OCI-LY7 (cell line): ENCODE results near the gene UBTD2. TPM values are rescaled to one million over a fixed set of nuclear protein-coding genes. Genes with fewer than 3 reads are reported as not detected.

Experiments used
- BruUV-seq: library from RNA; stranded (reverse); fragments of 400-500 nt; replicated peaks from 2 replicates; lab custom pipeline; 2021; lab: Mats Ljungman, UMichigan
- CTCF ChIA-PET: fragments of 300-600 bp; sonication (Branson Sonifier 250); formaldehyde crosslinking; loops from one replicate; lab custom pipeline; 2022; ENCODE audit warnings: antibody characterized with exemption; ENCODE audit not compliant: unreplicated experiment; lab: Charles Lee
- POLR2A ChIA-PET: fragments of 300-600 bp; sonication (Branson Sonifier 250); formaldehyde crosslinking; loops from one replicate; lab custom pipeline; 2022; ENCODE audit warnings: antibody characterized with exemption; lab: Charles Lee
- DNase-seq: peaks from one replicate; pipeline ENCODE4 v3.0.0-alpha.2; 2015; ENCODE audit warnings: low spot score
- H2AFZ ChIP-seq: fragments of 200-600 bp; sonication (generic), shearing (Covaris generic); 2 replicates; pipeline ENCODE4 v1.6.1; 2014; ENCODE audit warnings: mild to moderate bottlenecking, antibody characterized with exemption, low read length, moderate library complexity
- H3K27ac ChIP-seq: fragments of 200-600 bp; sonication (generic); 2 replicates; pipeline ENCODE4 v1.5.1; 2014; ENCODE audit warnings: mixed run types, low read depth, mild to moderate bottlenecking, moderate library complexity, low read length, inconsistent platforms; ENCODE audit not compliant: poor library complexity, severe bottlenecking
- H3K36me3 ChIP-seq: fragments of 200-600 bp; sonication (generic); 2 replicates; pipeline ENCODE4 v1.6.1; 2014; ENCODE audit warnings: mild to moderate bottlenecking, antibody characterized with exemption, low read length, moderate library complexity, mixed read lengths; ENCODE audit not compliant: insufficient read depth
- H3K4me1 ChIP-seq: fragments of 200-600 bp; sonication (generic); 2 replicates; pipeline ENCODE4 v1.5.1; 2014; ENCODE audit warnings: mild to moderate bottlenecking, low read length; ENCODE audit not compliant: insufficient read depth, poor library complexity, severe bottlenecking
- H3K4me2 ChIP-seq: fragments of 200-600 bp; sonication (generic); 2 replicates; pipeline ENCODE4 v1.6.1; 2014; ENCODE audit warnings: mild to moderate bottlenecking, low read length
- H3K4me3 ChIP-seq: fragments of 200-600 bp; sonication (generic); 2 replicates; pipeline ENCODE4 v1.5.1; 2014; ENCODE audit warnings: mild to moderate bottlenecking, low read depth, low read length; ENCODE audit not compliant: poor library complexity, severe bottlenecking
- H3K79me2 ChIP-seq: fragments of 200-600 bp; sonication (generic); 2 replicates; pipeline ENCODE4 v1.6.1; 2016; ENCODE audit warnings: low read depth, mild to moderate bottlenecking, low read length, moderate library complexity, mixed read lengths; ENCODE audit not compliant: insufficient read depth
- H3K9me2 ChIP-seq: fragments of 200-600 bp; sonication (generic); 2 replicates; pipeline ENCODE4 v1.6.1; 2016; ENCODE audit warnings: mild to moderate bottlenecking, low read length, mixed read lengths; ENCODE audit not compliant: insufficient read depth
- H3K9me3 ChIP-seq: fragments of 200-600 bp; sonication (generic); 2 replicates; pipeline ENCODE4 v1.6.1; 2014; ENCODE audit warnings: mild to moderate bottlenecking, mixed run types, low read length, mixed read lengths
- H4K20me1 ChIP-seq: fragments of 200-600 bp; sonication (generic); 2 replicates; pipeline ENCODE4 v1.6.1; 2014; ENCODE audit warnings: mild to moderate bottlenecking, antibody characterized with exemption, low read length, moderate library complexity, mixed read lengths; ENCODE audit not compliant: insufficient read depth
- CTCF ChIP-seq: fragments of 200-600 bp; sonication (generic); conservative IDR thresholded peaks from 2 replicates; pipeline ENCODE4 v1.5.1; 2014; ENCODE audit warnings: mild to moderate bottlenecking, antibody characterized with exemption, low read length, moderate library complexity, mixed read lengths
- EZH2phosphoT487 ChIP-seq: fragments of 200-600 bp; sonication (generic); IDR thresholded peaks from 2 replicates; pipeline ENCODE4 v1.6.1; 2018; ENCODE audit warnings: low read depth, borderline replicate concordance, mild to moderate bottlenecking, mixed run types, antibody characterized with exemption, low read length, moderate library complexity, mixed read lengths
- intact Hi-C: fragments of 100-400 bp; cut with micrococcal nuclease; formaldehyde crosslinking; loops from one replicate; pipeline ENCODE4 v1.10.0; 2022; ENCODE audit not compliant: unreplicated experiment
- total RNA-seq, 2 experiments: library from RNA; depleted of rRNA in 1 of 2; stranded (reverse); fragments of >200 nt in 1 of 2; shearing (Covaris generic) in 1 of 2; gene quantifications; 2 replicates each; pipeline ENCODE4 v1.2.3, GENCODE V29; 2014 to 2022

Gene UBTD2
- total RNA-seq, 2 experiments from 2014 or later = 16.0 to 19.8 TPM

GRCh38 chr5:172165465-172165864 is 118.1 kb downstream of the UBTD2 start:
- Histone ChIP-seq H3K36me3 (no peaks in the 10 kb centered on the region), H3K79me2 (peaks cover 8% of the 10 kb centered on the region; the same call in 1 of the 2 replicates), H3K4me1 (peaks cover 19% of the 10 kb centered on the region), H4K20me1 (no peaks in the 10 kb centered on the region), H3K4me3 (no peak overlapping the region), H3K9me3 (no peaks in the 10 kb centered on the region), H2AFZ (no peak overlapping the region), H3K27ac (no peak overlapping the region), H3K9me2 (no peaks in the 10 kb centered on the region), H3K4me2 (no peak overlapping the region)
- ChIA-PET CTCF (interaction anchor here (0.5 to 0.7 kb wide), 2 partner anchors 13 to 750 kb away, joined by 3 to 4 read pairs; no protein-coding TSS in a partner anchor), POLR2A (interaction anchor here (1.1 to 2.2 kb wide), 3 partner anchors 8 to 11 kb away, joined by 3 to 6 read pairs (median 5); no protein-coding TSS in a partner anchor)
- TF ChIP-seq EZH2phosphoT487 (no peak), CTCF (no peak)
- intact Hi-C loops = no loop called here
- no peak for DNase-seq
- BruUV-seq = no TSS peak

GRCh38 chr5:172164769-172165212 is 118.8 kb downstream of the UBTD2 start:
- peaks cover 8% of the 10 kb centered on the region; the same call in 1 of the 2 replicates for H3K79me2 ChIP-seq
- H3K9me2 ChIP-seq = no peaks in the 10 kb centered on the region
- no peak overlapping the region for H3K27ac ChIP-seq
- H2AFZ ChIP-seq = no peak overlapping the region
- no peaks in the 10 kb centered on the region for H4K20me1 ChIP-seq
- no peak overlapping the region for H3K4me2 ChIP-seq
- no peak overlapping the region for H3K4me3 ChIP-seq
- H3K36me3 ChIP-seq = no peaks in the 10 kb centered on the region
- TF ChIP-seq CTCF (no peak), EZH2phosphoT487 (no peak)
- no TSS peak for BruUV-seq
- intact Hi-C loops = no loop called here
- peaks cover 25% of the 10 kb centered on the region for H3K4me1 ChIP-seq
- DNase-seq = no peak
- H3K9me3 ChIP-seq = no peaks in the 10 kb centered on the region
- CTCF ChIA-PET = interaction anchor here (0.7 kb wide), 1 partner anchor 750 kb away, joined by 4 read pairs; no protein-coding TSS in a partner anchor
- POLR2A ChIA-PET = interaction anchor here (0.6 to 2.2 kb wide), 4 partner anchors 8 to 179 kb away, joined by 3 to 6 read pairs (median 6); no protein-coding TSS in a partner anchor

GRCh38 chr5:172163346-172163745 is 120.2 kb downstream of the UBTD2 start:
- H4K20me1 ChIP-seq = no peaks in the 10 kb centered on the region

More at GRCh38 chr5:172163346-172163745, 120.2 kb downstream of the UBTD2 start:
- intact Hi-C loops = no loop called here
- POLR2A ChIA-PET = interaction anchor here (1.6 to 2.2 kb wide), 2 partner anchors 10 kb away, joined by 6 to 11 read pairs; no protein-coding TSS in a partner anchor
- TF ChIP-seq EZH2phosphoT487 = no peak
- TF ChIP-seq CTCF = no peak
- Histone ChIP-seq H3K9me2 (no peaks in the 10 kb centered on the region), H3K4me1 (peaks cover 40% of the 10 kb centered on the region), H3K27ac (no peak overlapping the region), H3K9me3 (no peaks in the 10 kb centered on the region), H3K36me3 (peaks cover 6% of the 10 kb centered on the region), H3K4me2 (no peak overlapping the region), H2AFZ (no peak overlapping the region), H3K4me3 (no peak overlapping the region), H3K79me2 (peaks cover 4% of the 10 kb centered on the region; the same call in 1 of the 2 replicates)
- BruUV-seq = no TSS peak
- CTCF ChIA-PET = interaction anchor here (0.7 kb wide), 1 partner anchor 13 kb away, joined by 9 read pairs; no protein-coding TSS in a partner anchor
- DNase-seq = no peak
